ENCODE measurements around the gene CTBS.

The CTBS gene

GRCh38 chr1:84585803-84586202 lies 11.6 kb upstream of the CTBS start:
- Histone ChIP-seq H3K9me3 (ENCODE audit: insufficient read depth, low read length) (no peaks in the 10 kb centered on the region; the same call in 1 of the 2 replicates), H3K27me3 (ENCODE audit: insufficient read depth, insufficient read length) (no peaks in the 10 kb centered on the region), H3K9ac (ENCODE audit: insufficient read length, low read depth) (no peak overlapping the region), H3K36me3 (ENCODE audit: insufficient read depth, insufficient read length, low read length) (no peaks in the 10 kb centered on the region), H3K4me1 (ENCODE audit: insufficient read depth, insufficient read length) (peaks cover 2% of the 10 kb centered on the region), H3K4me3 (ENCODE audit: insufficient read length, low read depth) (no peak overlapping the region)
- DNase-seq (ENCODE audit: low read depth, low spot score): no peak
- TF ChIP-seq ZNF274 (IDR thresholded peaks at IDR 0.05; ENCODE audit: low read depth, low read length) (no peak), SUZ12 (IDR thresholded peaks at IDR 0.05; ENCODE audit: extremely low read depth, insufficient read depth, insufficient read length) (no peak), YY1 (IDR thresholded peaks at IDR 0.05; ENCODE audit: insufficient read depth, insufficient read length) (no peak)

- Histone ChIP-seq H3K9ac (ENCODE audit: insufficient read length, low read depth) (no peak overlapping the region), H3K4me3 (ENCODE audit: insufficient read length, low read depth) (no peak overlapping the region), H3K27me3 (ENCODE audit: insufficient read depth, insufficient read length) (no peaks in the 10 kb centered on the region), H3K9me3 (ENCODE audit: insufficient read depth, low read length) (peaks cover 5% of the 10 kb centered on the region), H3K36me3 (ENCODE audit: insufficient read depth, insufficient read length, low read length) (no peaks in the 10 kb centered on the region), H3K4me1 (ENCODE audit: insufficient read depth, insufficient read length) (peaks cover 2% of the 10 kb centered on the region)
- DNase-seq (ENCODE audit: low read depth, low spot score): peak; percentile 38
- no peak for TF ChIP-seq YY1 (IDR thresholded peaks at IDR 0.05; ENCODE audit: insufficient read depth, insufficient read length)
- TF ChIP-seq ZNF274 (IDR thresholded peaks at IDR 0.05; ENCODE audit: low read depth, low read length): no peak
- TF ChIP-seq SUZ12 (IDR thresholded peaks at IDR 0.05; ENCODE audit: extremely low read depth, insufficient read depth, insufficient read length): no peak
Measured at GRCh38 chr1:84584126-84584525, 9.9 kb upstream of the CTBS start.

GRCh38 chr1:84583648-84584047 lies 9.4 kb upstream of the CTBS start:
- Histone ChIP-seq H3K4me1 (ENCODE audit: insufficient read depth, insufficient read length) (peaks cover 2% of the 10 kb centered on the region), H3K27me3 (ENCODE audit: insufficient read depth, insufficient read length) (no peaks in the 10 kb centered on the region), H3K36me3 (ENCODE audit: insufficient read depth, insufficient read length, low read length) (no peaks in the 10 kb centered on the region), H3K9me3 (ENCODE audit: insufficient read depth, low read length) (peaks cover 9% of the 10 kb centered on the region), H3K4me3 (ENCODE audit: insufficient read length, low read depth) (no peak overlapping the region), H3K9ac (ENCODE audit: insufficient read length, low read depth) (peak overlapping the region; percentile 12)
- TF ChIP-seq YY1 (IDR thresholded peaks at IDR 0.05; ENCODE audit: insufficient read depth, insufficient read length) (no peak), ZNF274 (IDR thresholded peaks at IDR 0.05; ENCODE audit: low read depth, low read length) (no peak)
- DNase-seq (ENCODE audit: low read depth, low spot score): no peak

- peak overlapping the region; percentile 12 for H3K9ac ChIP-seq (ENCODE audit: insufficient read length, low read depth)
- H3K4me3 ChIP-seq (ENCODE audit: insufficient read length, low read depth): no peak overlapping the region
- no peak for DNase-seq (ENCODE audit: low read depth, low spot score)
- peaks cover 9% of the 10 kb centered on the region for H3K9me3 ChIP-seq (ENCODE audit: insufficient read depth, low read length)
- H3K36me3 ChIP-seq (ENCODE audit: insufficient read depth, insufficient read length, low read length): no peaks in the 10 kb centered on the region
- no peak for TF ChIP-seq SUZ12 (IDR thresholded peaks at IDR 0.05; ENCODE audit: extremely low read depth, insufficient read depth, insufficient read length)
- TF ChIP-seq YY1 (IDR thresholded peaks at IDR 0.05; ENCODE audit: insufficient read depth, insufficient read length): no peak
- TF ChIP-seq ZNF274 (IDR thresholded peaks at IDR 0.05; ENCODE audit: low read depth, low read length): no peak
- no peaks in the 10 kb centered on the region for H3K27me3 ChIP-seq (ENCODE audit: insufficient read depth, insufficient read length)
- peaks cover 2% of the 10 kb centered on the region for H3K4me1 ChIP-seq (ENCODE audit: insufficient read depth, insufficient read length)
Measured at GRCh38 chr1:84582802-84583587, 8.8 kb upstream of the CTBS start.

- Histone ChIP-seq H3K9me3 (ENCODE audit: insufficient read depth, low read length) (peaks cover 9% of the 10 kb centered on the region), H3K27me3 (ENCODE audit: insufficient read depth, insufficient read length) (no peaks in the 10 kb centered on the region), H3K36me3 (ENCODE audit: insufficient read depth, insufficient read length, low read length) (no peaks in the 10 kb centered on the region), H3K4me1 (ENCODE audit: insufficient read depth, insufficient read length) (peaks cover 2% of the 10 kb centered on the region), H3K9ac (ENCODE audit: insufficient read length, low read depth) (no peak overlapping the region), H3K4me3 (ENCODE audit: insufficient read length, low read depth) (no peak overlapping the region)
- DNase-seq (ENCODE audit: low read depth, low spot score): no peak
- TF ChIP-seq YY1 (IDR thresholded peaks at IDR 0.05; ENCODE audit: insufficient read depth, insufficient read length): no peak
- no peak for TF ChIP-seq SUZ12 (IDR thresholded peaks at IDR 0.05; ENCODE audit: extremely low read depth, insufficient read depth, insufficient read length)
- no peak for TF ChIP-seq ZNF274 (IDR thresholded peaks at IDR 0.05; ENCODE audit: low read depth, low read length)
Measured at GRCh38 chr1:84581648-84582047, 7.4 kb upstream of the CTBS start.

- Histone ChIP-seq H3K4me1 (ENCODE audit: insufficient read depth, insufficient read length) (peaks cover 1% of the 10 kb centered on the region), H3K27me3 (ENCODE audit: insufficient read depth, insufficient read length) (peaks cover 6% of the 10 kb centered on the region), H3K4me3 (ENCODE audit: insufficient read length, low read depth) (no peak overlapping the region), H3K9ac (ENCODE audit: insufficient read length, low read depth) (no peak overlapping the region), H3K9me3 (ENCODE audit: insufficient read depth, low read length) (peaks cover 9% of the 10 kb centered on the region), H3K36me3 (ENCODE audit: insufficient read depth, insufficient read length, low read length) (peaks cover 8% of the 10 kb centered on the region)
- TF ChIP-seq ZNF274 (IDR thresholded peaks at IDR 0.05; ENCODE audit: low read depth, low read length) (no peak), YY1 (IDR thresholded peaks at IDR 0.05; ENCODE audit: insufficient read depth, insufficient read length) (no peak), SUZ12 (IDR thresholded peaks at IDR 0.05; ENCODE audit: extremely low read depth, insufficient read depth, insufficient read length) (no peak)
- DNase-seq (ENCODE audit: low read depth, low spot score): no peak
Measured at GRCh38 chr1:84574936-84575335, 696 bp upstream of the CTBS start.

GRCh38 chr1:84573481-84573966 lies 716 bp downstream of the CTBS start:
- no peak for DNase-seq (ENCODE audit: low read depth, low spot score)
- H3K4me1 ChIP-seq (ENCODE audit: insufficient read depth, insufficient read length): peaks cover 1% of the 10 kb centered on the region
- TF ChIP-seq SUZ12 (IDR thresholded peaks at IDR 0.05; ENCODE audit: extremely low read depth, insufficient read depth, insufficient read length) (no peak), YY1 (IDR thresholded peaks at IDR 0.05; ENCODE audit: insufficient read depth, insufficient read length) (no peak), ZNF274 (IDR thresholded peaks at IDR 0.05; ENCODE audit: low read depth, low read length) (no peak)
- peaks cover 6% of the 10 kb centered on the region for H3K27me3 ChIP-seq (ENCODE audit: insufficient read depth, insufficient read length)
- H3K4me3 ChIP-seq (ENCODE audit: insufficient read length, low read depth): peak overlapping the region; percentile 77
- H3K9me3 ChIP-seq (ENCODE audit: insufficient read depth, low read length): no peaks in the 10 kb centered on the region
- peak overlapping the region; percentile 96 for H3K9ac ChIP-seq (ENCODE audit: insufficient read length, low read depth)
- peaks cover 19% of the 10 kb centered on the region for H3K36me3 ChIP-seq (ENCODE audit: insufficient read depth, insufficient read length, low read length)

Data from NT2/D1 (cell line).